T-helper 1 cell (primary cell): ENCODE results near the gene CEP85L.

Experiments used
- DNase-seq, 5 donors: peaks; one replicate each; pipeline ENCODE4 v3.0.0-alpha.2; 2012 to 2020
- total RNA-seq, 4 donors: gene quantifications; one replicate each; lab custom pipeline; 2026; lab: John Stamatoyannopoulos, UW

CEP85L gene
- 176 to 217 (median 190) reads per million in 4 donors for total RNA-seq

GRCh38 chr6:118651282-118652050 lies at the start of gene CEP85L:
TSS of gene CEP85L (minus strand) at chr6:118651591. CDS start at chr6:118651269, 322 bp downstream.
- peak; percentile 86 to 94 (median 87) for DNase-seq

GRCh38 chr6:118700531-118700930 lies 49.1 kb upstream of the CEP85L start:
- no peak for DNase-seq

GRCh38 chr6:118697554-118697953 lies 46.2 kb upstream of the CEP85L start:
- DNase-seq = no peak

- no peak for DNase-seq
Observed at GRCh38 chr6:118696271-118696670, 44.9 kb upstream of the CEP85L start.

- no peak for DNase-seq
Observed at GRCh38 chr6:118693562-118693961, 42.2 kb upstream of the CEP85L start.

- no peak for DNase-seq
Observed at GRCh38 chr6:118685823-118686449, 34.5 kb upstream of the CEP85L start.

GRCh38 chr6:118683881-118684872 lies 32.8 kb upstream of the CEP85L start:
- DNase-seq = no peak

- peak in 1 of 5 donors; percentile 46 for DNase-seq
Observed at GRCh38 chr6:118680452-118681095, 29.2 kb upstream of the CEP85L start.

GRCh38 chr6:118679327-118679901 lies 28.0 kb upstream of the CEP85L start:
- no peak for DNase-seq

- no peak for DNase-seq
Observed at GRCh38 chr6:118678866-118679265, 27.5 kb upstream of the CEP85L start.

- no peak for DNase-seq
Observed at GRCh38 chr6:118677193-118677592, 25.8 kb upstream of the CEP85L start.

- DNase-seq = no peak
Observed at GRCh38 chr6:118675225-118675624, 23.8 kb upstream of the CEP85L start.

- DNase-seq = no peak
Observed at GRCh38 chr6:118674772-118675171, 23.4 kb upstream of the CEP85L start.

GRCh38 chr6:118672678-118673077 lies 21.3 kb upstream of the CEP85L start:
- no peak for DNase-seq

GRCh38 chr6:118669561-118669960 lies 18.2 kb upstream of the CEP85L start:
- DNase-seq = no peak

GRCh38 chr6:118668761-118669385 lies 17.5 kb upstream of the CEP85L start:
- DNase-seq = no peak

- no peak for DNase-seq
Observed at GRCh38 chr6:118667988-118668387, 16.6 kb upstream of the CEP85L start.

- DNase-seq = no peak
Observed at GRCh38 chr6:118665011-118665410, 13.6 kb upstream of the CEP85L start.

- peak in 1 of 5 donors; percentile 21 for DNase-seq
Observed at GRCh38 chr6:118663993-118664985, 12.9 kb upstream of the CEP85L start.

GRCh38 chr6:118661831-118662230 lies 10.4 kb upstream of the CEP85L start:
- DNase-seq = no peak
